Posterior cingulate gyrus (tissue), 11 donors: ENCODE results near the gene CD74.
A peak's percentile ranks its signal among the peaks of the same experiment; 100 is the strongest.
"Not testable (repeated sequence)": the region's sequence is repeated elsewhere in the genome, so short reads cannot be mapped to it uniquely, and the experiment has no call there.

Experiments
- DNase-seq, 10 donors: peaks; one replicate each; pipeline versions ENCODE4 v3.0.0 to v3.0.0-alpha.2; 2020 to 2021; ENCODE audit warnings: mixed read lengths in 3 of 10
- intact Hi-C: fragments of 100-400 bp; cut with DNase I; formaldehyde crosslinking; loops from one replicate; pipeline ENCODE4 v1.15.1; 2023

Gene CD74

GRCh38 chr5:150443242-150444075 is 30.7 kb upstream of the CD74 start:
- peak in 6 of 10 donors; percentile 31 to 89 (median 48) for DNase-seq
- intact Hi-C loops: no loop called here

- DNase-seq: no peak
These were observed 30.0 kb upstream of the CD74 start for GRCh38 chr5:150442699-150443080.

GRCh38 chr5:150441813-150442698 is 29.3 kb upstream of the CD74 start:
- DNase-seq: peak in 7 of 10 donors; percentile 46 to 92 (median 57)
- intact Hi-C loops: no loop called here

More at GRCh38 chr5:150442699-150443080, 30.0 kb upstream of the CD74 start:
- intact Hi-C loops: no loop called here

- intact Hi-C loops: no loop called here
- peak in 5 of 10 donors; percentile 21 to 90 (median 63) for DNase-seq
These were observed 28.5 kb upstream of the CD74 start for GRCh38 chr5:150440948-150441812.

GRCh38 chr5:150438873-150439546 is 26.3 kb upstream of the CD74 start:
- intact Hi-C loops: loop anchor here (5.0 to 10.0 kb wide), 4 partner anchors 82 to 314 kb away; partner anchors contain the start of genes CDX1 and TCOF1
- no peak for DNase-seq

GRCh38 chr5:150436141-150436680 is 23.5 kb upstream of the CD74 start:
- DNase-seq: peak; percentile 72 to 98 (median 92)
- intact Hi-C loops: loop anchor here (2.0 to 10.0 kb wide), 5 partner anchors 39 to 311 kb away; partner anchors contain the start of genes CDX1 and TCOF1

- DNase-seq: no peak
- intact Hi-C loops: loop anchor here (10.0 kb wide), 2 partner anchors 270 to 310 kb away; partner anchors contain the start of gene CDX1
These were observed 21.8 kb upstream of the CD74 start for GRCh38 chr5:150434464-150434863.

- intact Hi-C loops: loop anchor here (10.0 kb wide), 2 partner anchors 267 to 307 kb away; partner anchors contain the start of gene CDX1
These were observed 18.9 kb upstream of the CD74 start for GRCh38 chr5:150431574-150431973.

GRCh38 chr5:150431048-150431447 is 18.3 kb upstream of the CD74 start:
- intact Hi-C loops: loop anchor here (10.0 kb wide), 2 partner anchors 266 to 306 kb away; partner anchors contain the start of gene CDX1
- DNase-seq: peak in 1 of 10 donors; percentile 56

More at GRCh38 chr5:150431574-150431973, 18.9 kb upstream of the CD74 start:
- no peak for DNase-seq

GRCh38 chr5:150429410-150429873 is 16.7 kb upstream of the CD74 start:
- peak in 1 of 10 donors; percentile 59 for DNase-seq
- intact Hi-C loops: no loop called here

- DNase-seq: no peak
- intact Hi-C loops: no loop called here
These were observed 16.3 kb upstream of the CD74 start for GRCh38 chr5:150428978-150429377.

GRCh38 chr5:150428106-150428876 is 15.6 kb upstream of the CD74 start:
- DNase-seq: peak in 8 of 10 donors; percentile 11 to 94 (median 50)
- intact Hi-C loops: no loop called here

GRCh38 chr5:150426165-150426564 is 13.5 kb upstream of the CD74 start:
- intact Hi-C loops: not testable (repeated sequence)
- DNase-seq: peak in 1 of 10 donors; percentile 39

- intact Hi-C loops: no loop called here
- no peak for DNase-seq
These were observed 10.0 kb upstream of the CD74 start for GRCh38 chr5:150422758-150423157.

- intact Hi-C loops: no loop called here
- DNase-seq: peak in 2 of 10 donors; percentile 4 to 24
These were observed 9.4 kb upstream of the CD74 start for GRCh38 chr5:150422075-150422474.

GRCh38 chr5:150419630-150420270 is 7.0 kb upstream of the CD74 start:
- intact Hi-C loops: no loop called here
- DNase-seq: peak in 1 of 10 donors; percentile 7
